Endometrial microvascular endothelial cells (primary cell): ENCODE data around the gene CAMSAP2. TPM values are rescaled to one million over a fixed set of nuclear protein-coding genes. Genes with fewer than 3 reads are reported as not detected.

Source experiments
- in situ Hi-C: cut with HindIII; loops from 2 replicates; pipeline ENCODE4 v1.10.0; 2017; ENCODE audit warnings: low sequenced_read_pairs, low pct_unique_long_range_greater_than_20kb; ENCODE audit errors: inconsistent ontology term
- total RNA-seq: library from RNA; depleted of rRNA; stranded (reverse); fragments of >200 nt; gene quantifications from one replicate; pipeline ENCODE4 v1.2.3, GENCODE V29; 2015; ENCODE audit errors: inconsistent ontology term

CAMSAP2 gene, protein sequence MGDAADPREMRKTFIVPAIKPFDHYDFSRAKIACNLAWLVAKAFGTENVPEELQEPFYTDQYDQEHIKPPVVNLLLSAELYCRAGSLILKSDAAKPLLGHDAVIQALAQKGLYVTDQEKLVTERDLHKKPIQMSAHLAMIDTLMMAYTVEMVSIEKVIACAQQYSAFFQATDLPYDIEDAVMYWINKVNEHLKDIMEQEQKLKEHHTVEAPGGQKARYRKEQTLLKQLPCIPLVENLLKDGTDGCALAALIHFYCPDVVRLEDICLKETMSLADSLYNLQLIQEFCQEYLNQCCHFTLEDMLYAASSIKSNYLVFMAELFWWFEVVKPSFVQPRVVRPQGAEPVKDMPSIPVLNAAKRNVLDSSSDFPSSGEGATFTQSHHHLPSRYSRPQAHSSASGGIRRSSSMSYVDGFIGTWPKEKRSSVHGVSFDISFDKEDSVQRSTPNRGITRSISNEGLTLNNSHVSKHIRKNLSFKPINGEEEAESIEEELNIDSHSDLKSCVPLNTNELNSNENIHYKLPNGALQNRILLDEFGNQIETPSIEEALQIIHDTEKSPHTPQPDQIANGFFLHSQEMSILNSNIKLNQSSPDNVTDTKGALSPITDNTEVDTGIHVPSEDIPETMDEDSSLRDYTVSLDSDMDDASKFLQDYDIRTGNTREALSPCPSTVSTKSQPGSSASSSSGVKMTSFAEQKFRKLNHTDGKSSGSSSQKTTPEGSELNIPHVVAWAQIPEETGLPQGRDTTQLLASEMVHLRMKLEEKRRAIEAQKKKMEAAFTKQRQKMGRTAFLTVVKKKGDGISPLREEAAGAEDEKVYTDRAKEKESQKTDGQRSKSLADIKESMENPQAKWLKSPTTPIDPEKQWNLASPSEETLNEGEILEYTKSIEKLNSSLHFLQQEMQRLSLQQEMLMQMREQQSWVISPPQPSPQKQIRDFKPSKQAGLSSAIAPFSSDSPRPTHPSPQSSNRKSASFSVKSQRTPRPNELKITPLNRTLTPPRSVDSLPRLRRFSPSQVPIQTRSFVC (N-terminal part only)
- 20.3 TPM for total RNA-seq

DNA sequence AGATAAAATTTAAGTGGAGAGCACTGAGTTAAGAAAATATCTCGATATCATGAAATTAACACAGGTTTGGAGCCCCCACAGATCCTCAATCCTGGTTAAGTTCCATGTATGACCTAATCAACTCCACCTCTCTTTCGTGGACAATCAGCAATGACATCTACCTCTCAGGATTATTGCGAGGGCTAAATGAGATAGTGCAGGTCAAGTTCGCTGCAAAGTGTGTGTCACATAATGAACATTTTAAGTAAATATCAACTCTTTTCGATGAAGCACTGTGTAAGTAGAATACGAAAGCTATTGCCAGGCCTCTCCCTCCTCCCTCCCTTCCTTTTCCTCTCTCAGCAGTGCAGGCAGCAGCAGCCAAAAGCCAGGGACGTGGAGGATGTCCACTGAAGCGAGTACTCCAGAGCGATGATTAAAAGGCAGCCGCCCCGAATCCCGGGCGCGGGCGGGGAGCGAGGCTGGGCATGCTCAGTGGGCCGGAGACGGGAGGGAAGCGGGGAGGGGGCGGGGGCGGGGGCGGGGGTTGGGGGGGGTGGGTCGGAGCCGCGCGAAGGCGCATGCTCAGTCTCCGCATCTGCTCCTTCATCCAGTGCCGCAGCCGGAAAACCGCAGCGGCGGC lies at the start of gene CAMSAP2:
Gene CAMSAP2, plus strand, starts transcription at position 567 of the 622 bp plus-strand sequence. CDS start 935 bp downstream, outside the sequence.
- in situ Hi-C loops = no loop called here

DNA sequence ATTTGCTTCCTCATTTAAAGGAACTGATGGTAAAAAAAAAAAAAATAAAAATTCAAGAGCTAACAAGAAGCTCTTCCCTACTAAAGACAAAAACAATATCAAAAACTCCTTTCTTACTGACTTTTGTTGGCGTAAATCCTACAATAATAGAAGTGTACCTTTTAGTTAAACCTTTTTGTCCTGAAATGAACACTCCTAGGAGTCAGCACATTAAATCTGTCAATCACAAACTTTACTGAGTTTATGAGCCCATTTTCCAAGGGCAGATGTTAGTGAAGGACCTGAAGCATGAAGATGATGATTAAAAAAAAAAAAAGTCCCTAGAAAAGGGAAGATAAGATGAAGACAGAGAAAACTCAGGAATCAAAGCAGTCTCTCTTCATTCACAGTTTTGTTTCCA lies 46.4 kb upstream of the CAMSAP2 start:
- in situ Hi-C loops = no loop called here

DNA sequence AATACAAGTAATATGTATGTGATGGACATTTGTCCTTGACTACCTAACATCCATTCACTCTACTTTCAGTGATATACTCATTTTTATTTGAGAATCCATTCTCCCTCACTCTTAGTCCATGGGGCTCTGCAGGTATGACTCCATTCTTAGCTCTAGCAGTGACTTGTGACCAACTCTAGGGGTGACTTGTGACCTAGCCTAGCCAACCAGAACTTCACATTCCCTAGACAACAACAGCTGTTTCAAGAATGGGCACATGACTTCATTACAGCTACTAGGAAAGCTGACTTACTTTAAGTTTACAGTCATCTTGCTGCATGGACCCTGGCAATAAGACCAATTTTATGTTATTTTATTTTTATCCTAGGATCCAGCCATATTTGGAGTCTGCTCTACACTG lies 45.4 kb upstream of the CAMSAP2 start:
- in situ Hi-C loops = no loop called here

DNA sequence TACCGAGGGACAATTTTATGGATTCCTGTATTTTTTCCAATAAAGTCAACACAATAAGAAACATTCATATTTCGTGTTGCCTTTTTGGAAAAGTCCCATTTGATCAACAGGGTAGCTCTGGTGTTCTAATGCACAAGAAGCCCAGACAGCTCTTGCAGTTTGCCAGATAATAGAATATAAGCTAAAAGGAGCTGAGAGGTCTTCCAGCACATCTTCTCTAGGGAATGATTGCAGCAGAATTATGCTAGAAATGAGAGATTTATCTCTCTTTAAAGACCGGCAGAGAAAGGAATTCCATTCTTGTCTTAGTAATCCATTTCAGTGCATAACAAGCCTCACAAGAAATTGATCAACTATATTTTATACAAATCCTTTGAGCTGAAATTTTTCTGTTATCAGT lies 44.0 kb upstream of the CAMSAP2 start:
- in situ Hi-C loops = no loop called here

DNA sequence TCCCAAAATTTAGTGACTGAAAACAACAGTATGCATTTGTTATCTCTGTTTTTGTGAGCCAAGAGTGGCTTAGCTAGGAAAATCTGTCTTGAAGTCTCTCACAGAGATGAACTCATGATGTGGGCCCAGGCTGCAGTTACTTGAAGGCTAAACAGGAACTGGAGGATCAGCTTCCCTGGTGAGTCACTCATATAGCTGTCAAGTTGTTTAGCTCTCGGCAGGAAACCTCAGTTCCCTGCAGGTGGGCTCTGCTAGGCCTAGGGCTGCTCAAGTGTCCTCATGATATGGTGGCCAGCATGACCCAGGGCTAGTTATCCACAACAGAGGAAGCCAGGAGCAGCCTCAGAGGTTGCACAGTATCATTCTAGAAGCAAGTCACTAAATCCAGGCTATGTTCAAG lies 38.8 kb upstream of the CAMSAP2 start:
- in situ Hi-C loops = no loop called here

DNA sequence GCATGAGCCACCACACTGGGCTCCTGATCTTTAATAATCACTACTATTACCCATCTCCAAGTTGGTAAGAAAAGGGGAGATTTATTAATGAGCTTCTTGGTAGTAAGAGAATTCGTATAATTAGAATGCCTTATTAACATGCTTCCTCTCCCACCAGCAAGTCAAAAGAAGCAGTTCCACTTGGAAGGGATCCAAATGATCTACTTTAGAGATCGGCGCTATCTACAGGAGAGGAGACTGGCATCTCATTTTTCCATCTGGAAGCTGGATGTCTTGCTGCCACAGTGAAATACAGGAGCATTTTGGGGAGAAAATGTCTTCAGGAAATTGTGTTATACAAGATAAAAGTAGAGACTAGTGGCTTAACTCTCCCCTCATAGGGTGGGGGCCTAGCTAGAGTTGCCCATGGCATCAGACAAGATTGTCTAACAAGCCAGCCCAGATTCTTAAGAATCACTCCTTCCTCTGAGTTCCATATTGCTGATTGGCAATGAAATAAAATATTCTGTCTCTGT lies 33.6 kb upstream of the CAMSAP2 start:
- in situ Hi-C loops = no loop called here

DNA sequence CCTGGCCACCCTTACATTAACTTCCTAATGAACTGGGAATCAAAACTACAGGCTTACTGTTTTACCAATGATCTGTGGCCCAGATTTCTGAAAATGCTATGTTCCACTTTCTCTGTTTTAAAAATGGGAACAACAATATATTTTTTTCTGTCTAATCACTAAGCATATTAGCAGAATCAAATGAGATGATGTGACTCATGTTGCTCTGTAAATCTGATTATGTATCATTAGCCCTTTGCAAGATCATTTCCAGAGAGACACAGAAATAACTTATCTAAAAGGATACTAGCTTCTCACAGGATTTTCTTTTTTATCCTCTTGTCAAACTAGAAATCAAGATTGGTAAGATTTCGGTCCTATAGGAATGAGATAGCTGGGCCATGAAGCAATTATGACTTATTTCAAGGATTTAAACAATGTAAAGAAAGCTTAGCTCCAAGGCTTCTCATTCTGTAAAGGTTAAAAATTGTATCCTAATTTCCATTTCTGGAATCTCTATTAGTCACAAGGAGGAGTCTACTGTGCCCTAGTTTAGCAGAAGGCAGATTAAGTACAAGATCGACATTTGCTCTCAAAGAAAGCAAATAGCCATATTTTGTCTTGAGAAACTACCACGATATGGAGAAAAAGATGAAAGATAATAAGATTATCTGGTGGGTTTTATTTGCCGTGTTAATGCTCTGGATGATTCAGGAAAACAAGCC lies 32.4 kb upstream of the CAMSAP2 start:
- in situ Hi-C loops = no loop called here

DNA sequence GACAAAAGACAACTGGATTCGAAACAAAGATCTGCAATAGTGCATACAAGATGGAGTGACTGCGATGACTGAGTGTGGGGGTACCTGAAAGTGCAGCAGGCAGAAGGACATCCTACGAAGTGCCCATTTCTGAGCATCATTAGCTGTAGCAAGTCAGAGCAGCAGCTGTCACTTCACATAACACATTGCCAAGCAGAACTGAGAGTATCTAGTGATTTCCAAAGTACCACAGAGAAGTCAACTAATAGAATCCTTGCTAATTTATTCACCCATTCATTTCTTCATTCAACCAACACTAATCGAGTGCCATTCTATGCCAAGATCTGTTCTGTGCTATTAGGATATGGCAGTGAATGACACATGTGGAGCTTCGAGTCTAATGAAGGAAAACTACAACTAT lies 31.6 kb upstream of the CAMSAP2 start:
- in situ Hi-C loops = no loop called here

DNA sequence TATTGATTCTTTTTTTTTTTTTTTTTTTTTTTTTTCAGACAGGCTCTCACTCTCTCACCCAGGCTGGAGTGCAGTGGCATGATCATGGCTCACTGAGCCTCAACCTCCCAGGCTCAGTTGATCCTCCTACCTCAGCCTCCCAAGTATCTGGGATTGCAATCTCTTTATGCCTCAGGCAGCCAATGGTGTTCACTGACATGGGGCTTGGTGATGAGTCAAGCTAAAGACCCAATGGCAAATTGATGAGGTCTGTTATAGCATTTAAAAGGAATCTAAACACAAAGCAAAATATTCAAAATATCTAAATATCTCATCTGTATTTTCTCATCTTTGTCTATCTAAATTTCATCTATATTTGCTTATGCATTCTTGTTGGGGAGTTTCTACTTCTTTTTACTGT lies 30.5 kb upstream of the CAMSAP2 start:
- in situ Hi-C loops = no loop called here

DNA sequence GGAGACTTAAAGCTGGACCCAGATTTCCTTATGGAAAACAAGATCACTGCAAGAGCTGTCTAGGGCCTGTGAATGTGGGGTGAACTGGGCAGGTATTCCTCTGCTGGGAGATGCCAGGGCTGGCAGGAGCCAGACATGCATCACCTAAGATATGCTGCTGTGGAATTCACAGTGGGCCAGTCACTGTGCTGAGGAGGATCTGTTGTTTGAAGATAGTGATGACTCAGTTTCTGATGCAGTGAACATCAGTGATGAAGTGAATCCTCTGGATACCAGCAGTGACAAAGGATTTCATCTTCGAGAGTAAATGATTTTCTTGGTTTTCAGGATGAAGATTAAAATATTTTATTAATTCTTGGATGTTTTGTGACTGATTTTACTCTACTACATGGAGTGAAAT lies 29.9 kb upstream of the CAMSAP2 start:
- in situ Hi-C loops = no loop called here

DNA sequence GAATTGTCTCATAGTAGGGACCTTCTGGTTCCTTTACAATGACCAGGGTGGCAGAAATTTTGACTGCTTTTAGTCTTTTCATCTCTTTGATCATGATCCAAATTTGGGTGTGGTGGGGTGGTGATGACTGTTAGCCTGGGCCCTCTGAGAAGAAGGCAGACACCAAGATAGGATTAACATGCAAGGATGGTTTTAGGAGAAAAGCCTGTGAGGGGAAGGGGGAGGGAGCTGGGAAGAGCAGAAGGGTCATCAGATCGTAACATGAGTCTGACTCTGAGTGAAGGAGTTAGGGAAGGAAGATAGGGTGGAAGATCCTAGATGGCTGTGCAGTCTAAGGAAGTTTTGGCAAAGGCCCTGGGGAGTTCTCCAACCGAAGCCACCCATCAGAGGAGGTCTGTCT lies 28.5 kb upstream of the CAMSAP2 start:
- in situ Hi-C loops = no loop called here

DNA sequence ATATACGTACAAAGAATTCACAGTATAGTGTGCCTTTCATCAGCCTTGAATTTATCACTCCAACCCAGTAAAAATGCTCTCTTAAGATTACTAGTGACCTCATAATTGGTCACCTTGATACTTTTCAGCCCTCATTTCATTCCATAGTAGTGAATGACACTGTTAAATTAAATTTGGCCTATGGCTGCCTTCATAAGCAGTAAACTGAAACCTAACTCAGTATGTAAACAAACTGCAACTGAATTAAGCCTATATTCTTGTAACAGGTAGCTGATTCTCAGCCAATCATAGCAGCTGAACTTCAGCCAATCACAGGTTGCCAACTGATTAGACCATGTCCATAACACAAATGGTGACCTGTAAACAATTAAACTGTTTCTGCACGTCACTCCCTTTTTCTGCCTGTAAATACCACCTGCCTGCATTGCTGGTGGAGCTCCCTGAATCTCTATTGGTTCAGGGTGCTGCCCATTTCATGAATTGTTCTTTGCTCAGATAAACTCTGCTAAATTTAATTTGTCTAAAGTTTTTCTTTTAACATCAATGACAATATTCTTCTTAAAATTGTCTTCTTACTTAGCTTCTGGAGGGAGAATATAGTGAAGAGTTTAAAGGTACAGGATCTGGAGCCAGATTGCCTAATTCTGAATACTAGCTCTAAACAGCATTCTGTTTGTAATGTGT lies 24.0 kb upstream of the CAMSAP2 start:
- in situ Hi-C loops = no loop called here

DNA sequence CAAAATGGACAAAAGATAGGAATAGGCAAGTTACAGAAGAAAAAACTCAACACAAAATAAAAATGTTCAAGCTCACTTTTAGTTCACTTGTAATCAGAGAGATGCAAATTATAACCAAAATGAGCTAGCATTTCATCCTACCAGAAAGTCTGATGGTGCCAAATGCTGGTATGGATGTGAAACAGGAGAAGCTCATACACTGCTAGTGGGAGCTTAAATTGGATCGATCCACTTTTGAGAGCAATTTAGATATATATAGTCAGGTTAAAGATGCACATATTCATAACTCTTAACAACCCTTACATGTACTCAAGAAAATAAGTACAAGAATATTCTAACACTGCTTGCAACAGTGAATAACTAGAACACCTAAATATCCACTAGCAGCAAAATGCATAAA lies 18.5 kb upstream of the CAMSAP2 start:
- in situ Hi-C loops = no loop called here

DNA sequence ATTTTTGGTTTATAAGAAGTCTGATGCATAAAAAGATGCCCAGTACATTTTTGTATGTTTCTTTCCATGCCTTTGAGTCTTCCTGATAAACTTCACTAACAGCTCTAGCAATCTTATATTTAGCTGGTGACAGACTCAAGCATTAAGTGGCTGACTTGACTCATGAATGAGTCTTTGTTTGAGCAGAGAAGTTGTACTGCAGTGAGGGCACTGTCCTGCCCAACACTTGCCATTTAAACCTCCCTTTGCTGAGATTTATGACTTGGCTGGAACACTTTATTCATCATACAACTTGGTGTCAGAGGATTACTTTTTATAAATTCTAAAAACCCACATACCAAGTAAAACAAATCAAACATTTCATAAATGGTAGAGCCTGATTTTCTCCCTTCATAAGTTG lies 14.6 kb upstream of the CAMSAP2 start:
- in situ Hi-C loops = no loop called here

DNA sequence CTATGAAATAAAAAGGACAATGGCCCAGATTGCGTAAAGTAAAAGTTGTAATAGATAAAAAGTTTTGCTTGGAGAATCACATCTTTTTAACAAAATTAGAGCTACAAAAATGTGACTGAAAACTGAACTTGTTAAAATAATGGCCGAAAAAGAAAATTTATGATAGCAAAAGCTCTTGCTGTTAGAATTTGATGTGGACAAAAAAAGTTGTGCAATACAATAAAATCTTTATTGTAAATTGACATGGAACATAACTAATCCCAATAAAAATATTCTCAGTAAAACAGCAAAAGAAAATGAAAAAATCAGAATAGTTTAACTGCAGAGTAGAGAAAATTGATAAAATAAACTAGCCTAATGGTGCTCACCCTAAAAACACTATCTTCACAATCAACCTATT lies 11.4 kb upstream of the CAMSAP2 start:
- in situ Hi-C loops = no loop called here

DNA sequence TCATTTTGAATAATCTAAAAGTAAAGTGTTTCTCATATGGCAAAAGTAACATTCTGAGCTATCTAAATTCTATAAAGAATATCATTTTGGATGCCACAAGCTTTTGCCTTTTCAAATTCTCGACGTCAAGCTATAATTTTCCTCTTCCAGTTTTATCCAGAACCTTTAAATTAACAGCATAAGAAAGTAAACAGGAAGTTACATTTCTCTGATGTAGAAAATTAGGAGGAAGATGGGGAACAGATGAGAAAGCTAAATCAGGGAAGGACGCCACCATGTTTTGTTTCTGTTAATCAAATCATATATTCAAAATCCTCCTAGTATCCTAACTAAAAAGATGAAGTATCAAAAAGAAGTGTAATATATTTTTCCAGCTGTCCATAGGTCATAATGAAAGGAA lies 8.8 kb upstream of the CAMSAP2 start:
- in situ Hi-C loops = no loop called here

DNA sequence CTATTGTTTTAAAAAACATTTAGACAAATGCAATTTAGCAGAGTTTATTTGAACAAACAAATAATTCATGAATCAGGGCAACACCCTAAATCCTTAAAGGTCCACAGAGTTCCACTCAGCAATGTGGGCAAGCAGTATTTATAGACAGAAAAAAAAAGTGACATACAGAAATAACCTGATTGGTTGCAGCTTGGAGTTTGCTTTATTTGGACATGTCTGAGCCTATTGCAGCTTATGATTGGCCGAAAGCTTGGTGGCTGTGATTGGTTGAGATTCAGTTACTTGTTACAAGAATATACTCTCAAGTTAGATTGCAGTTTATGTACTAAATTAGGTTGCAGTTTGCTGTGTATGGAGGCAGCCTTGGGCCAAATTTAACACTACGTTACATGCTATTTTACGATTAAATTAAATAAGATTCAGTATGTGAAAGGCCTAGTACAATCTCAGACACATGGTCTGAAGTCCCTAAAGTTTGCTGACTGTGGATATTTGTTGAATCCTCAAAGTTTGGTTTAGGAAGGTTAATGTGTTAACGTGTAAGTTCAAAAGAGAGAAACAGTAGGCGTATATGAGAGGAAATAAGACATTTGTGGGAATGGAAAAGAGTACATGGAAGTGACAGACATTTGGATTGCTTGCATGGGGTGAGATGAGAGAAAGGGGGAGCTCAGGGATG lies 6.9 kb upstream of the CAMSAP2 start:
- in situ Hi-C loops = no loop called here

DNA sequence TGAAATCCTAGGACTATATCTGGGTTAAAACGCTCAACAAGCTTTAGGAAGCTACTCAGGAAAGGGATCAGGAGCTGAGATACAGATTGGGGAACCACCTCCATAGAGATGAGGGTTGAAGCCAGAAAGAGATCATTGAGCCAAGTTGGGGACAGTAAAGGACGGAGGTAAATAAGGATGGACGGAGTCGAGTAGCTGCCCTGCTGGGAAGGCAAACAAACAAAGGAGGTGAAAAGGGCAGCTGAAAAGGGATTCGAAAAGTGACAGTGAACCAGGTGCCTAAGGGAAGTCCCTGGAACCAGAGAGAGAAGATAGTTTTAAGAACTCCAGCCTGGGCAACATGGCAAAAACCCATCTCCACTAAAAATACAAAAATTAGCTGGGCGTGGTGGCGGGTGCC lies 6.3 kb upstream of the CAMSAP2 start:
- in situ Hi-C loops = no loop called here
